Activated CD8-positive, alpha-beta memory T cell treated with anti-CD3 and anti-CD28 coated beads for 4 hours (primary cell): ENCODE measurements around the gene GLO1.

Experiments used
- DNase-seq, 2 donors: peaks; one replicate each; pipeline ENCODE4 v3.0.0-alpha.2; 2020; ENCODE audit warnings: low read depth in 2 of 2

Gene GLO1

DNA sequence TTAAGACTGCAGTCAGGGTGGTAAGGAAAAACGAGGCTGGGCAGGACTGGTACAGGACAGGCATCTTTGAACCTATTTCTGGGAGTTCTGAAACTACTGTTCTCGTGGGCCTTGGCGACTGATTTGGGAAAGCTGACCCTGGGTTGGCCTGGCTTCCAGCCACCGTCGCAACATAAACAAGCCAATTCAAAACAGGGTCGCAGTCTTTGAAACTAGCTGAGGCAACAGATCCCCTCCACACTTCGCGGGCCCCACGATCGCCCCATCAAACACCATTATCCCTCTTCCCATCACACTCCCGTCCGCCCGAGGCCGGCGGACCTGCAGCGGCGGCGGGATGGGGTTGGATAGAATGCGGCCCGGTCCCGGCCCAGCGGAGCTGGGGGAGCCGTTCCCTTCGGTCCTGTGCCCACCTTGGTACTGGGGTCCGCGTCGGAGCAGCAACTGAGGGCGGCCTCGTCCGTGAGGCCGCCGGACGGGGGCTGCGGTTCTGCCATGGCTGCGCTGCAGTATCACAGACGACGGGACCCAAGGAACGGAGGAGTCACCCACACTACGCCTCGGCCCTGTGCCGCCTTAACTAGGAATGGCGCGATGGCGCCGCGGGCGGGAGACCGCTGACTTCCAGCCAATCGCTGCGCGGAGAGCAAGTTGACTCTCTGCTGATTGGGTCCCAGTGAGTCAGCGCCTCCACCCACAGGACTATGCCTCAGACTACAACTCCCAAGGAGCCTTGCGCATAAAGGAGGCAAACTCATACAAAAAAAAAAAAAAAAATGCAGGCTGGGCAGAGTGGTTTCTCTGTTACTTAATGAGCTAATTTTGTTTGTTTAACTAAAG, at the start of gene GLO1:
Gene GLO1, minus strand, starts transcription at position 588 of the 840 bp plus-strand sequence. Its CDS starts 91 bp downstream, at position 497.
- peak; percentile 91 to 94 for DNase-seq

DNA sequence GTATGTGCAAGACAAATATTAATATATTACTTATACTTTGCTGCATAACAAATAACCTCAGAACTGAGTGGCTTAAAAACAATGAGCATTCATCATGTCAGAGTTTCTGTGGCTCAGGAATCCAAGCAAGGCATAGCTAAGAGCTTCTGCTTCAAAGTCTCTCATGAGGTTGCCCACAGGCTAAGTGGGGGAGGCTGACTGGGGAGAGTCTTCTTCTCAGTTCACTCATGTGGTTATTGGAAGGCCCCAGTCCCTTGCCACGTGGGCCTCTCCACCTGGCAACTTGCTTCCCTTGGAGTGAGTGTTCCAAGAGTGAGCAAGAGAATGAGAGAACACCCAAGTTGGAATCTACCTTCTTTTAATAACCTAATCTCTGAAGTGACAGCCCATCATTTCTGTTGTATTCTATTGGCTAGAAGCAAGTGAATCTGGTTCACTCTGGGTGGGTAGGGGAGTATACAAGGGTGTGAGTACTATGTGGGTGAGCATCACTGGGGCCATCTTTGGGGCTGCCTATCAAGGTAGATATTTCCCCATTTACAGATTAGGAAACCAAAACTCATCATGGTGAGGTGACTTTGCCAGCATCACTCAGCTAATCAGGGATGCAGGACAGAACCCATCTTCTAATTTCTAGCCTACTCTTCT, 48.1 kb upstream of the GLO1 start:
- no peak for DNase-seq

DNA sequence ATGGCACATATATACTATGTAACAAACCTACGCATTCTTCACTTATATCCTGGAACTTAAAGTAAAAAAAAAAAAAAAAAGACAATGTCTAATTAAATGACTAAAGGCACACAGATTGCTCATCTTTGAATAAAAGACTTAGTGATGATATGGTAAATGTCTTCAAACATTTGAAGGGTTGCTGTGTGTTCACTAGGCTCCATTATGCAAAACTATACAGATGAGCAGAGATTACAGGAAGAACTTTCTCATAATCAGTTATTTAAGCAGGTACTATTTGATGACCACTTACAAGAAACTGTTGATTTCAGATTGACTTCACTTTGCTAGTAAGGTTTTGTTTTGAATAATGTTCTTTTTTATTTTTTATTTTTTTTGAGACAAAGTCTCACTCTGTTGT, 46.5 kb upstream of the GLO1 start:
- no peak for DNase-seq

DNA sequence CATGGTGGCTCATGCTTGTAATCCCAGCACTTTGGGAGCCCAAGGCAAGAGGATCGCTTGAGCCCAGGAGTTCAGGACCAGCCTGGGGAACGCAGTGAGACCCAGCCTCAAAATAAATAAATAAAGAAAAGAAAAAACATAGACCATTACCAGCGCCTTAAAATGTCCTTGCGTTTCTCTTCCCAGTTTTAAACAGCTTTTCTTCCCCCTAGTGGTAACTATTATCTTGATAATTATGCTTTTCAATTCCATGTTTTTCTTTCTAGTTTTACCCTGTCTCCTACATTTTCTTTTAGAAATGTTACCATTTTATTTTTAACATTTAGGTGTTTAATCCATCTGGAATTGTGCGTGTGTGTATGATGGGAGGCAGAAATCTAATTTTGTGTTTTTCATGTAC, 36.6 kb upstream of the GLO1 start:
- DNase-seq, result no peak

DNA sequence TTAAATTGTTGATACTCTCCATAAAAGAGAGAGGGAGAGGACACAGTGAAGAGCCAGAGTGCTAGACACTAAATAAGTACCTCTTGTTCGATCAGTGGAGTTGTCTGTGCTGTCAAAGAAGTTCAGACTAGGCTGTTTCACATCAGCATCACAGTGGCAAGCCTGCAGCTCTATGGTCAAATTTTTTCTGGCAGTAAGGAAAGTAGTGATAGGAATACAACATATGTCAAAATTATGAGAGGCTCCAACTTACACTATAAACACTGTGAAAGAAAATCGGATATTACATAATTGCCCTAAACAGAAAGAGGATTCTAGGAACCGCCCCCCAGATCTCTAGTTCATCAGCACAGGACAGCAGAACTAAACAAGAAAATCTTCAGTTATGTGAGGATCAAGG, 35.3 kb upstream of the GLO1 start:
- no peak for DNase-seq

DNA sequence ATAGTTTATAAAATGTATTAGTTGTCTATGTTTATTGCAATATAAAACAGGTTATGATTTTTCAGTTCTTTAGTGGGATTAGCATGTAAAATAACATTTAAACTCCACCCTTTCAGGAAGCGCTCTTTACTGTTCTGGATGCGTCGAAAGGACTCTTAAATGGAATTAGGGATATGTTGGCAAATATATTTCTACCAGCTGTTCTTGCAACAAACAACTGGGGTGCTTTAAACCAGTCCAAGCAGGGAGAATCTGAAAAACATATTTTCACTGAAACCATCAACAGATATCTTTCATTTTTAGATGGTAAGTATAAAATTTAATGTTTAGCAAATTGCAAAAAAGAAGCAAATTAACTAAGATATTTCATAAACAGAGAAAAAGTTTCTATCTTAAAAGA, 34.0 kb upstream of the GLO1 start:
- no peak for DNase-seq

DNA sequence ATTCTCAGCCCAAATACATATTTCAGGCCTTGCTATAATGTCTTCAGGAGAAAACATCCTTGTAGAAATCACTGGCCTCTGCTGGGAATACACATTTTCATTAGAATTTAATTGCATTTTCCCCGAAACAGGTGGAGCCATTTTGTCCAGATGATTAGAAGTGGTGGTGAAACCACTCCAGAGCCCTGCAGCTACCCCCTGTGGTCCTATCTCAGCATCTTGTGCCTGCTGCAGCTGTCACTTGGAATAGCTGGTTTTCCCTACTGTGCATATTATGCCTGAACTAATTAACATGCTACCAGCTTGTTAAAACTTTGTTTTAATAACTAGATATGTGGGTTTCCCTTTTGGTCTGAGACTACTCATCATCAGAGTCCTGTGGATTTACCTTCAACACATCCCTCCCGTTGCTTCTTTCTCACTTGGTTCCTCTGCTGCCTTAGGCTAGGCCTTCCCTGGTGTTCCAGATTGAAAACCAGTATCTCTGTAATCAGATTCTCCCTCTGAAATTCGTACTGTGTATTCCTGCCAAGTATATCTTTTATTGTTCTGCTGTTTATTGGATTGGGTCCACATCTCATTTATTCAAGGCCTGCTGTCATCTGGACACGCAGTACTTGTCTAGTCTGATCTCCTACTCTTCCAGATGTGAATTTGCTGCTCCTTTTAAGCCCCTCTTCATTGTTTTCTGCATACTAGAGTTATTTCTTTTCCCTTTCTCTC, 27.4 kb upstream of the GLO1 start:
- no peak for DNase-seq

DNA sequence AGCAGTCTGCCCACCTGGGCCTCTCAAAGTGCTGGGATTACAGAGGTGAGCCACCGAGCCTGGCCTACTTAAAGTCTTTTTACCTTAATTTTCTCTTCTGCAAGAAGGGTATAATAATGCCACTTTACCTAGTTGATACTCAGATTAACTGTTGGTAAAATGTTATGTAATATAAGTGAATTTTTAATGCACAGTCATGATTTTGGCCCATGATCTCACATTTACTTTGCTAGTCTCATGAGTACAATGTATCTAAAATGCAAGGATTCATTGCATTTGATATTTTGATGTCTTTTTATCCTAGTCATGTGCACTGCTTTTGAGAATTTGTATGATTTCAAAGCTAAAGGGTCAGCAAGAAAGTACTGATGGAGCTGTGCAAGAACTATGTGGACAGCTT, 25.3 kb upstream of the GLO1 start:
- DNase-seq, result no peak

DNA sequence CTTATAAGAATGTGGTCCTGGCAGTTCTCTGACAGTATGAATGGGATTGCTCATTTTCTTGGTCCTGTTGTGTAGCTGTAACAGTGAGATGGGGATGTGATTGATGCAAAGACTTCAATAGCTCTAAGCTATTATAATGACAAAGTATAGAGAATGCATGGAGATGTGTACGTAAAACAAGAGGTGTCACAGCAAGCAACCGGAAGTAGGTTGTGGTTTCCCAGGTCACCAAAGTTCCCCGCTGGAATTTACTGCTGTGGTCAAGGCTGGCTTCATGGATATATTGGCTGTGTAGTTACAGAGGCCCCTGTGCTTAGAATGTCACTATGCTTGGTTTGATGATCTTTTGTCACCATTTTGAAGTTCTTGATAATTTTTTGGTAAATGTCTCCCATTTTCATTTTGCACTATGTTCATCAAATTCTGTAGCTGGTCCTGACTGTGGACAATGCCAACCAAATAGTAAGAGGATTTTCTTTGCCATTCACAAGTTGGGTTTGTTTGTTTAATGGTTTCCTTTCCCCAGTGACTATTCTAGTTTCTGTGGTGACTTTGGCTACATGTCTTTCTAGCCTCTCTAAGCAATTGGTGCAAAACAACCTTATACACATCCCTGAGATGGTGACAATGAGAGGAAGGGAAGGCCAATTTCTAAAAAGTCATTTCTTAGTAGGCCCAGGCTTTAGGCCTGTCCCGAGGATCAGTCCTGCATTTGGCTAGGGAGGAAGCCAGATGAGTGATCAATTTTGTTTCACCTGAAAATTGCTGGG, 22.7 kb upstream of the GLO1 start:
- no peak for DNase-seq

DNA sequence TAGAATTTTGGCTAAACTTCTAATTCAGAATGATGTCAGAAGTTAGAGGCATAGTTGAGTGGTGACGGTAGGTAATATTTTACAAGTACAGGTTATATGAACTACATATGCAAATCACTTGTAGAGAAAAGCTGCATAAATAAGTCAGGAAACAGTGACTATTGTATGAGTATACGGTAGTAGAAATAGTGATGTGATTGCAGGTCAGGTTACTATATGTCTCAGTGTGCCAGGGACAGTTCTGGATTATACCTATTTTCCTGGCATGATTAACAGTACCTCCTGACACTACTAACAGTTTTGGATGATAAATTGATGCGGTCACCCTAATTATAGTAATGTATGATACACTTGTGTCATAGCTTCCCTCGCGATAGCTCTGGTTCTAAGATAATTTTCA, 21.4 kb upstream of the GLO1 start:
- DNase-seq, result no peak

DNA sequence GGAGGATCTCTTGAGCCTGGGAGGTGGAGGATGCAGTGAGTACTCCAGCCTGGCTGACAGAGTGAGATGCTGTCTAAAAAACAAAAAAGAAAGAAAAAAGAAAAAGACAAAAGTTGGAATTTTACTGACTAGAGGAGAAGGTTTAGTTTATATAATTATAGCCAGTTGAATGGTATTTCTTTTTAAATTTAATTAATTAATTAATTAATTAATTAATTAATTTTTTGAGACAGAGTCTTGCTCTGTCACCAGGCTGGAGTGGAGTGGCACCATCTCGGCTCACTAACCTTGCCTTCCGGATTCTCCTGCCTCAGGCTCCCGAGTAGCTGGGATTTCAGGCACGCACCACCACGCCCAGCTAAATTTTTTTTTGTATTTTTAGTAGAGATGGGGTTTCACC, 20.8 kb upstream of the GLO1 start:
- no peak for DNase-seq

DNA sequence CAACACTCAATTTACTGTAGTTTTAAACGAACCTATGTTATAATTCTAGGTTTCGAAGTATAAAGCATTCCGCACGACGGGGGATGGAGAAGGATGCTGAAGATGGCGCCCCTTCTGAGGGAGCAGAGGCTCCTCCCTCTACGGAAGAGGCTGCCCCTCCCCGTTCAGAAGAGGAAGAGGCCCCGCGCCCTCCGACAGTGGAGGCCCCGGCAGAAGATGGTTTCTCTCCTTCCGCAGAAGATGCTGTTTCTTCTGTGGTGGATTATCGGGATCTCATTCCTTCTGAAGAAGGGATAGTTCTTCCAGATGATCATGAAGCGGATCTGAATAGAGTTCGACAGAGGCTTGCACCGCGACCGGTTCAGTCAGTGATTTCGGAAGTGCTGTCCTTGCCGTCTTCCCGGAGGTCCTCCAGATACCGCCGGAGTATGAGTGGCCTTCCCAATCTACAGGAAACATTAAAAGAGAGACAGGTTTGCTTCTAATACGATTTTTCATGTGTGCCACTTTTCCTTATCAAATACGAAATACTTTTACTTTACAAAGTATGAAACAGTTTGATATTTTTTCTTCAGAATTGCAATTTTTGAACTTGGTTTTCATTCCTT, 19.9 kb upstream of the GLO1 start:
- DNase-seq, result no peak

DNA sequence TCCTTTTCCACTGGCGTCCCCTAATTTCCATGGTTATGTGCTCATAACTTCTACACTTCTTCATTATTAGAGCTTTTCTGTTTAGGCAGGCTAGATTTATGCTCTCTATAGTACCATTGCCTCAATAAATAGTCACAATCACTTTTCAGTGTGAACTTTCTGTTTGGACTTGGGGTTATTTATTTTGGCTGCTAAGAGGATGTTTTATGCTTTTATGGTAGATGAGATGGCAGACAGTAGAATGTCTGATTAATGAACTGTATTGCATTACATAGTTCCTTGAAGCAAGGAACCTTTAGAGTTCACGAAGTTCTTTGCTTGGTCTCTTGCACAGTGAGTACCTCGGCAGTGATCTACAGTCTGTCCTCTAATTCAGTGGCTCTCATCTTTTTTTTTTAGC, 19.1 kb upstream of the GLO1 start:
- DNase-seq, result no peak

DNA sequence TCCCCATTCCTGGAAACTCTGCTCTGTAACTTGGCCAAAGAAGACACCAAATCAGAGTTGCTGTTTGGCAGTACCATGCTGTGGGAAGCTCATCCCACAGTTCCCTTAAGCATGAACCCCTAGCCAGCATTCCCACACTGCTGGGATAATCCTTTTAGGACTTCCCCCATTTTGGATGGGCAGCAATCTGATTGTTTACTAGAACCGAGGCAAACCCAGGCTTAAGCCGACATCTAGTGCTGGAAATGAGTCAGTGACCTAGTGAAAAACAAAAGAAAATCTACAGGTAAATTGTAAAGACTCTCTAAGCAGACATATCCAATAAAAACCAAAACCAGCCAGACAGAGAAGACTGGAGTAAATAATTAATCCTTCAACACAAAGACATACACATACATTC, 17.4 kb upstream of the GLO1 start:
- DNase-seq, result no peak

DNA sequence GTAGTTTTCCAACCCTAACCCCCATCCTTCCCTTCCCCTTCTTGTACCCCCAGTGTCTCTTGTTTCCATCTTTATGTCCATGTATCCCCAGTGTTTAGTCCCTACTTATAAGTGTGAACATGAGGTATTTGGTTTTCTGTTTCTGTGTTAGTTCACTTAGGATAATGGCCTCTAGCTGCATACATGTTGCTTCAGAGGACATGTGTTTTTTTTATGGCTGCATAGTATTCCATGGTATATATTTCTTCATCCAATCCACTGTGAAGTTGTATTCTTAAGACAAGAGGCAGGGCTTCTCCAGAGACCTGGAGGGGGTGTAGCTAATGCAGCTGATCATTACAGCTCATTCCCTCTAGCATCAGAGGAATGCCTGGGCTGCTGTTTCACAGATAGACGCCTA, 16.4 kb upstream of the GLO1 start:
- DNase-seq, result no peak

DNA sequence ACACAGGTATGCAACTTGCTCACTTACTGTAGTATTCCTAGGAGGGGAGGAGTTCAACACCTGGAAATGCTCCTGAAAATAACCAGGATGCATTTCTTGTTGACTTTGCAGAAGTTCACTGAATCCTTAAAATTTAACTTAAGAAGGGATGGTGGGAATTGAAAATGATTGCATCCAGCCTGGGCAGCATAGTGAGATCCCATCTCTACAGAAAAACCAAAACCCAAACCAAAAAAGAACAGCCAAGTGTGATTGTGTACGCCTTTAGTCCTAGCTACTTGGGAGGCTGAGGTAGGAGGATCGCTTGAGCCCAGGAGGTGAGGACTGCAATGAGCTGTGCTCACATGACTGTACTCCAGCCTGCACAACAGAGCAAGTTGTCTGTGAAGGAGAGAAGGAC, 13.9 kb upstream of the GLO1 start:
- DNase-seq, result no peak

DNA sequence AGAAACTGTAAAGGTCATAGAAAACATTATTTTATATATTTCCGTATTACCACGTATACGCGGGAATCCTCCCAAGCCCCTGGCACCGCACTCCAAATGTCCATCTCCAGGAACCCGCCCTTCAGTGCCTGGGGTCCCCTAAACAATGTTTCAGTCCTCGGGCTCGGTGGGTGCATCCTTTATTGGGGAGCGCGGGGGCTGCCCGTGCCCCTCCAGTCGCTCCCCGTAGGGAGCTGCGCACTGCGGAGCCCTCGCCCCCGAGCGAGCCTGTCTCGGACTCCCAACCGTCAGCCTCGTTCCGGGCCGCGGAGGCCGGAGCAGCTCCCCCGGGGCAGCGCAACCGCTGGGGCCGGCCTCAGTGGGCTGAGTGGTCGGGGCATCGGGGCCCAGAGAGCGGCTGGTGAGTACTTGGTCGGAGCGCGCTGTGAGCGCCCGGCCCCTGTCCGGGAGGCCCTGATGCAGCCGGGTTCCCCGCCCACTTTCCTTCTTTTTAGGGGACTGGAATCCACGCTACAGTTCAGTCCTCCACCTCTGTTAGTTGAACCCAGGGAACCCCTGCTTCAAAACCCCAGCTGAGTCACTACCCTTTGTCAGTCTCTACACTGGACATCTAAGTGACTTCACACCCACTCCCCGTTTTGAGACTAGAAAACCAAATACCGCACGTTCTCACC, 12.2 kb upstream of the GLO1 start, which contains the start of gene DNAH8:
Gene DNAH8, plus strand, starts transcription at position 296 of the 674 bp plus-strand sequence. CDS start 7,499 bp downstream, outside the sequence.
- peak in 1 of 2 donors; percentile 7 for DNase-seq

DNA sequence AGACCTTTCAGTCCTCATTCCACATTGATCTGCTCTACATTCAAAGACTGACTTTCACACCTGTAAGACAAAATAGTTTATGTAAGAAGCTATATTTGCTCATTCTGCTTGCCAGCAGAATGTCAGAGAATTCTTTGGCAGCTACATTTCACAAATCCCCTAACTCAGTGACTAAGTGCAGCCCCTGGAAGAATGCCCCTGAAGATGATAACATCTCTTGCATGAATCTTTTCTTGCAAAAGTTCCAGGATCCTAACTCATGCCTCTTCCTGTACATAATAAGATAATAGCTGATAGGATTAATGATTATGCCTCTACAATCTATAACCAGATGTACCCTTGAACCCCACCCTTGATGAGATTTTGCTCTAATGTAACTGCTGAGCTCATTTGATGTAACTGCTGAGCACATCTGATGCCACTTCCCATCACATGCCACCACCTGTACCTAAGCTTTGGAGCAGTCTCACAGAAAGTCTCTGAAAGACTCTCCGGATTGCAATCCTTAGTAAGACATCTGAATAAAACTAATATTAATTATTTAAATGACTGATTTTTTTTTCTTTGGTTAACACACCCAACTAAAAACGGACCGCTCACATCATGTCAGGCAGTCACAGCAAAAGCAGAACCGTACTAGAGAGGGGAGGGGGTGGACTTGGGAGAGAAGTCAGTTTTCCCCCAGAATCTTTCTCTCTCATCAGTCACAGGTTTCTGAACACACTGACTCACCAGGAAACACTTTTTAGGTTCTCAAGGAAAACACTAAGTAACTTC, 11.5 kb upstream of the GLO1 start:
- DNase-seq, result no peak

DNA sequence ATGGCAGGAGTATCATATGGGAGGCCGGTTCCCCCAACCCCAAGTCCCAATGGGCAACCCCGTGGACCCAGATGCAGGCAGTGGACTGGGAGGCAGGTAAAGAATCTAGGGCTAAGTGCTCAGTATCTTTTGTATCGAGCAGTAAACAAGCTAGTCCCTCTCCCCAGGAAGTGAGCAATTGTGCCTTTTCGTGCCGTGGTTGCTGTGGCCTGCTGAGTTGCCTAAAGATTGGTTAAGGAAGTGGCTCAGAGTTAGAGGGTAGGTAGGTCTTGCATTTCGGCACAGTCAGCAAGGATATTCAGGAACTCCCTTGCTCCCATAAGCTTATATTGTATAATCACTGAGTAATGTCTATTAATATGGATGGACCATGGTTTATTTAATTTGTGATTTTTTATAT, 10.9 kb upstream of the GLO1 start:
- DNase-seq, result peak; percentile 11 to 15

DNA sequence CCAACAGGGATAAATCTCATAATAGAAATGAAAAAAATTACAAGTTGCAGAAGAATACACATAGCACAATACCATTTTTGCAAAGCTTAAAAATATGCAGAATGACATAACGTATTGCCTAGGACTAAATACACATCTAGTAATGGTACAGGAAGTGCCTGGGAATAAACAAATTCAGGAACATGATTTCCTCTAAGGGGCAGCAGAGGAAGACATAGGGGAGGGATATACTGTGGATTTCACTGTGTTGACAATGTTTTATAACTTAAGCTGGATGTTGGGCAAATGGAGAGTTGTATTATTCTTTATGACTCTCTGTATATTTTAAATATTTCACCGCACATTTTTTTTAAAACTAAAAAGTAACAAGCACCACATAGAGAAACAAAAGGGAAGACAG, 5.6 kb upstream of the GLO1 start:
- no peak for DNase-seq
